WTC11 (cell line): Measurements from ENCODE around the gene RAD18. TPM values are rescaled to one million over a fixed set of nuclear protein-coding genes. Genes with fewer than 3 reads are reported as not detected.

Experiments
- ATAC-seq: fragments of 200-7000 bp; cut with Tn5 transposase; 2 replicates; pipeline ENCODE4 v1.10.0; 2021; ENCODE audit warnings: mild to moderate bottlenecking, moderate library complexity
- CTCF ChIA-PET: fragments of 300-600 bp; sonication (Branson Sonifier 250); formaldehyde crosslinking; loops from one replicate; lab custom pipeline; 2021; ENCODE audit warnings: antibody characterized with exemption; lab: Charles Lee
- POLR2A ChIA-PET: fragments of 350-600 bp; sonication (Branson Sonifier 250); formaldehyde crosslinking; loops from one replicate; lab custom pipeline; 2021; ENCODE audit warnings: antibody characterized with exemption; lab: Charles Lee
- DNase-seq: peaks from one replicate; pipeline ENCODE4 v3.0.0; 2021; ENCODE audit warnings: low spot score
- H3K27ac Mint-ChIP-seq: 2 replicates; pipeline ENCODE4 v1.8.0; 2021; ENCODE audit warnings: mixed read lengths
- H3K27me3 Mint-ChIP-seq: 2 replicates; pipeline ENCODE4 v1.8.0; 2021; ENCODE audit warnings: low read depth, mild to moderate bottlenecking, moderate library complexity, mixed read lengths
- H3K36me3 Mint-ChIP-seq: 2 replicates; pipeline ENCODE4 v1.8.0; 2021; ENCODE audit warnings: mixed read lengths
- H3K4me1 Mint-ChIP-seq: 2 replicates; pipeline ENCODE4 v1.8.0; 2022; ENCODE audit warnings: mixed read lengths
- H3K4me3 Mint-ChIP-seq: 2 replicates; pipeline ENCODE4 v1.8.0; 2021; ENCODE audit warnings: mild to moderate bottlenecking, moderate library complexity, mixed read lengths
- H3K9me3 Mint-ChIP-seq: 2 replicates; pipeline ENCODE4 v1.8.0; 2021; ENCODE audit warnings: mixed read lengths
- CBFB ChIP-seq: sonication (generic); formaldehyde crosslinking; IDR thresholded peaks from 2 replicates; pipeline ENCODE4 v1.8.1; 2022; ENCODE audit warnings: mild to moderate bottlenecking, low read depth, missing genetic modification reagents
- CREM ChIP-seq: sonication (generic); formaldehyde crosslinking; IDR thresholded peaks from 2 replicates; pipeline ENCODE4 v1.8.1; 2022; ENCODE audit warnings: mild to moderate bottlenecking, missing genetic modification reagents, moderate library complexity
- FOXK1 ChIP-seq: sonication (generic); formaldehyde crosslinking; IDR thresholded peaks from 2 replicates; pipeline ENCODE4 v1.8.0; 2022; ENCODE audit warnings: mild to moderate bottlenecking, moderate library complexity, missing genetic modification reagents
- GRHL2 ChIP-seq: fragments of 250-450 bp; sonication (Bioruptor Pico); IDR thresholded peaks from 2 replicates; pipeline ENCODE4 v1.8.0; 2022; ENCODE audit warnings: mild to moderate bottlenecking, moderate library complexity; ENCODE audit not compliant: insufficient replicate concordance, severe bottlenecking
- GTF2I ChIP-seq: fragments of 250-450 bp; sonication (Bioruptor Pico); conservative IDR thresholded peaks from 2 replicates; pipeline ENCODE4 v1.4.0; 2021; ENCODE audit warnings: mild to moderate bottlenecking
- IRF2 ChIP-seq: sonication (generic); formaldehyde crosslinking; IDR thresholded peaks from 2 replicates; pipeline ENCODE4 v1.8.0; 2022; ENCODE audit warnings: low read depth, missing genetic modification reagents, borderline replicate concordance
- SMAD4 ChIP-seq: sonication (generic); formaldehyde crosslinking; IDR thresholded peaks from 2 replicates; pipeline ENCODE4 v1.8.0; 2022; ENCODE audit warnings: mild to moderate bottlenecking, missing genetic modification reagents
- SOX15 ChIP-seq: fragments of 250-450 bp; sonication (Bioruptor Pico); IDR thresholded peaks from 2 replicates; pipeline ENCODE4 v1.9.0; 2021; ENCODE audit warnings: mild to moderate bottlenecking
- ZBTB21 ChIP-seq: sonication (generic); formaldehyde crosslinking; IDR thresholded peaks from 2 replicates; pipeline ENCODE4 v1.8.1; 2023; ENCODE audit warnings: mild to moderate bottlenecking, missing genetic modification reagents, borderline replicate concordance
- ZNF219 ChIP-seq: sonication (generic); formaldehyde crosslinking; IDR thresholded peaks from 2 replicates; pipeline ENCODE4 v1.8.0; 2023; ENCODE audit warnings: missing genetic modification reagents, mild to moderate bottlenecking, borderline replicate concordance
- total RNA-seq: library from RNA; stranded (reverse); gene quantifications from 3 replicates; pipeline ENCODE4 v1.2.3, GENCODE V29; 2021
- TF ChIP-seq, protein P1 (sequence below): sonication (generic); formaldehyde crosslinking; IDR thresholded peaks from 2 replicates; pipeline ENCODE4 v1.8.1; 2023; ENCODE audit warnings: mild to moderate bottlenecking, missing genetic modification reagents, borderline replicate concordance
- TF ChIP-seq, protein P2 (sequence below): sonication (generic); formaldehyde crosslinking; IDR thresholded peaks from 2 replicates; pipeline ENCODE4 v1.8.0; 2022; ENCODE audit warnings: mild to moderate bottlenecking, missing genetic modification reagents
- TF ChIP-seq, protein P3 (sequence below): fragments of 250-450 bp; sonication (Bioruptor Pico); IDR thresholded peaks from 2 replicates; pipeline ENCODE4 v1.9.0; 2021; ENCODE audit warnings: mild to moderate bottlenecking
- TF ChIP-seq, protein P4 (sequence below): fragments of 250-450 bp; sonication (Bioruptor Pico); IDR thresholded peaks from 2 replicates; pipeline ENCODE4 v1.9.0; 2021; ENCODE audit warnings: moderate library complexity, mild to moderate bottlenecking, inconsistent platforms, borderline replicate concordance
- TF ChIP-seq, protein P5 (sequence below): sonication (generic); formaldehyde crosslinking; IDR thresholded peaks from 2 replicates; pipeline ENCODE4 v1.8.1; 2022; ENCODE audit warnings: low read depth, mild to moderate bottlenecking, moderate library complexity, missing genetic modification reagents, borderline replicate concordance
- TF ChIP-seq, protein P6 (sequence below): sonication (generic); formaldehyde crosslinking; IDR thresholded peaks from 2 replicates; pipeline ENCODE4 v1.8.1; 2023; ENCODE audit warnings: mild to moderate bottlenecking, missing genetic modification reagents, moderate library complexity
- TF ChIP-seq, protein P7 (sequence below): sonication (generic); formaldehyde crosslinking; IDR thresholded peaks from 2 replicates; pipeline ENCODE4 v1.8.1; 2022; ENCODE audit warnings: mild to moderate bottlenecking, missing genetic modification reagents, moderate library complexity, borderline replicate concordance

Gene RAD18
- total RNA-seq, 1 experiment from 2014 or later: 24.4 TPM

DNA sequence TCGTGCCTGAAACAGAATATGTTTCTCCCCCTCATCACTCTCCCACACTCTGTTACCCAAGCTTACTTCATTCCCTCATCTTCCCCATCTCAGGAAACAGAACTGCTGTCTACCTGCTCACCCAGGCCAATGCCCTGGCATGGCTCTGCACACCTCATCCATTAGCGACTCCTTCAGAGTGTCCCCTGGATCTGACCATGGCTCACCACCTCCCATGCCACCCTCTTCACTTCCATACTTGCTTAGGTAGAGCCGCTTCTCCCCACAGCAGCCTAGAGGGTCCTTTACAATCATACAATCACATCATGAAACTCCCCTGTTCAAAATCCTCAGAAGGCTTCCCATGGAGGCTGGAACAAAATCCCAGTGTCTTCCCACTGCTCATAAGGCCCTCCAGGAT is 33.9 kb upstream of the RAD18 start:
- no peak overlapping the region for H3K4me3 Mint-ChIP-seq
- TF ChIP-seq, protein P1, sequence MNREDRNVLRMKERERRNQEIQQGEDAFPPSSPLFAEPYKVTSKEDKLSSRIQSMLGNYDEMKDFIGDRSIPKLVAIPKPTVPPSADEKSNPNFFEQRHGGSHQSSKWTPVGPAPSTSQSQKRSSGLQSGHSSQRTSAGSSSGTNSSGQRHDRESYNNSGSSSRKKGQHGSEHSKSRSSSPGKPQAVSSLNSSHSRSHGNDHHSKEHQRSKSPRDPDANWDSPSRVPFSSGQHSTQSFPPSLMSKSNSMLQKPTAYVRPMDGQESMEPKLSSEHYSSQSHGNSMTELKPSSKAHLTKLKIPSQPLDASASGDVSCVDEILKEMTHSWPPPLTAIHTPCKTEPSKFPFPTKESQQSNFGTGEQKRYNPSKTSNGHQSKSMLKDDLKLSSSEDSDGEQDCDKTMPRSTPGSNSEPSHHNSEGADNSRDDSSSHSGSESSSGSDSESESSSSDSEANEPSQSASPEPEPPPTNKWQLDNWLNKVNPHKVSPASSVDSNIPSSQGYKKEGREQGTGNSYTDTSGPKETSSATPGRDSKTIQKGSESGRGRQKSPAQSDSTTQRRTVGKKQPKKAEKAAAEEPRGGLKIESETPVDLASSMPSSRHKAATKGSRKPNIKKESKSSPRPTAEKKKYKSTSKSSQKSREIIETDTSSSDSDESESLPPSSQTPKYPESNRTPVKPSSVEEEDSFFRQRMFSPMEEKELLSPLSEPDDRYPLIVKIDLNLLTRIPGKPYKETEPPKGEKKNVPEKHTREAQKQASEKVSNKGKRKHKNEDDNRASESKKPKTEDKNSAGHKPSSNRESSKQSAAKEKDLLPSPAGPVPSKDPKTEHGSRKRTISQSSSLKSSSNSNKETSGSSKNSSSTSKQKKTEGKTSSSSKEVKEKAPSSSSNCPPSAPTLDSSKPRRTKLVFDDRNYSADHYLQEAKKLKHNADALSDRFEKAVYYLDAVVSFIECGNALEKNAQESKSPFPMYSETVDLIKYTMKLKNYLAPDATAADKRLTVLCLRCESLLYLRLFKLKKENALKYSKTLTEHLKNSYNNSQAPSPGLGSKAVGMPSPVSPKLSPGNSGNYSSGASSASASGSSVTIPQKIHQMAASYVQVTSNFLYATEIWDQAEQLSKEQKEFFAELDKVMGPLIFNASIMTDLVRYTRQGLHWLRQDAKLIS (CRISPR knock-in tag): no peak
- TF ChIP-seq GRHL2: no peak
- TF ChIP-seq FOXK1 (CRISPR knock-in tag): no peak
- TF ChIP-seq, protein P2, sequence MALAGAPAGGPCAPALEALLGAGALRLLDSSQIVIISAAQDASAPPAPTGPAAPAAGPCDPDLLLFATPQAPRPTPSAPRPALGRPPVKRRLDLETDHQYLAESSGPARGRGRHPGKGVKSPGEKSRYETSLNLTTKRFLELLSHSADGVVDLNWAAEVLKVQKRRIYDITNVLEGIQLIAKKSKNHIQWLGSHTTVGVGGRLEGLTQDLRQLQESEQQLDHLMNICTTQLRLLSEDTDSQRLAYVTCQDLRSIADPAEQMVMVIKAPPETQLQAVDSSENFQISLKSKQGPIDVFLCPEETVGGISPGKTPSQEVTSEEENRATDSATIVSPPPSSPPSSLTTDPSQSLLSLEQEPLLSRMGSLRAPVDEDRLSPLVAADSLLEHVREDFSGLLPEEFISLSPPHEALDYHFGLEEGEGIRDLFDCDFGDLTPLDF (CRISPR knock-in tag): no peak
- TF ChIP-seq CREM (CRISPR knock-in tag): no peak
- no peak for TF ChIP-seq IRF2
- TF ChIP-seq GTF2I (CRISPR knock-in tag): no peak
- TF ChIP-seq CBFB: no peak
- TF ChIP-seq SOX15 (CRISPR knock-in tag): no peak
- no peak for TF ChIP-seq SMAD4
- TF ChIP-seq, protein P3, sequence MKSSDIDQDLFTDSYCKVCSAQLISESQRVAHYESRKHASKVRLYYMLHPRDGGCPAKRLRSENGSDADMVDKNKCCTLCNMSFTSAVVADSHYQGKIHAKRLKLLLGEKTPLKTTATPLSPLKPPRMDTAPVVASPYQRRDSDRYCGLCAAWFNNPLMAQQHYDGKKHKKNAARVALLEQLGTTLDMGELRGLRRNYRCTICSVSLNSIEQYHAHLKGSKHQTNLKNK (CRISPR knock-in tag): no peak
- TF ChIP-seq, protein P4, sequence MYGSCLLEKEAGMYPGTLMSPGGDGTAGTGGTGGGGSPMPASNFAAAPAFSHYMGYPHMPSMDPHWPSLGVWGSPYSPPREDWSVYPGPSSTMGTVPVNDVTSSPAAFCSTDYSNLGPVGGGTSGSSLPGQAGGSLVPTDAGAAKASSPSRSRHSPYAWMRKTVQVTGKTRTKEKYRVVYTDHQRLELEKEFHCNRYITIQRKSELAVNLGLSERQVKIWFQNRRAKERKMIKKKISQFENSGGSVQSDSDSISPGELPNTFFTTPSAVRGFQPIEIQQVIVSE (CRISPR knock-in tag): no peak
- no peak for TF ChIP-seq ZNF219 (CRISPR knock-in tag)
- TF ChIP-seq ZBTB21 (CRISPR knock-in tag): no peak
- TF ChIP-seq, protein P5, sequence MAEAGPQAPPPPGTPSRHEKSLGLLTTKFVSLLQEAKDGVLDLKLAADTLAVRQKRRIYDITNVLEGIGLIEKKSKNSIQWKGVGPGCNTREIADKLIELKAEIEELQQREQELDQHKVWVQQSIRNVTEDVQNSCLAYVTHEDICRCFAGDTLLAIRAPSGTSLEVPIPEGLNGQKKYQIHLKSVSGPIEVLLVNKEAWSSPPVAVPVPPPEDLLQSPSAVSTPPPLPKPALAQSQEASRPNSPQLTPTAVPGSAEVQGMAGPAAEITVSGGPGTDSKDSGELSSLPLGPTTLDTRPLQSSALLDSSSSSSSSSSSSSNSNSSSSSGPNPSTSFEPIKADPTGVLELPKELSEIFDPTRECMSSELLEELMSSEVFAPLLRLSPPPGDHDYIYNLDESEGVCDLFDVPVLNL (CRISPR knock-in tag): no peak
- TF ChIP-seq, protein P6, sequence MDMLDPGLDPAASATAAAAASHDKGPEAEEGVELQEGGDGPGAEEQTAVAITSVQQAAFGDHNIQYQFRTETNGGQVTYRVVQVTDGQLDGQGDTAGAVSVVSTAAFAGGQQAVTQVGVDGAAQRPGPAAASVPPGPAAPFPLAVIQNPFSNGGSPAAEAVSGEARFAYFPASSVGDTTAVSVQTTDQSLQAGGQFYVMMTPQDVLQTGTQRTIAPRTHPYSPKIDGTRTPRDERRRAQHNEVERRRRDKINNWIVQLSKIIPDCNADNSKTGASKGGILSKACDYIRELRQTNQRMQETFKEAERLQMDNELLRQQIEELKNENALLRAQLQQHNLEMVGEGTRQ (CRISPR knock-in tag): no peak
- TF ChIP-seq, protein P7, sequence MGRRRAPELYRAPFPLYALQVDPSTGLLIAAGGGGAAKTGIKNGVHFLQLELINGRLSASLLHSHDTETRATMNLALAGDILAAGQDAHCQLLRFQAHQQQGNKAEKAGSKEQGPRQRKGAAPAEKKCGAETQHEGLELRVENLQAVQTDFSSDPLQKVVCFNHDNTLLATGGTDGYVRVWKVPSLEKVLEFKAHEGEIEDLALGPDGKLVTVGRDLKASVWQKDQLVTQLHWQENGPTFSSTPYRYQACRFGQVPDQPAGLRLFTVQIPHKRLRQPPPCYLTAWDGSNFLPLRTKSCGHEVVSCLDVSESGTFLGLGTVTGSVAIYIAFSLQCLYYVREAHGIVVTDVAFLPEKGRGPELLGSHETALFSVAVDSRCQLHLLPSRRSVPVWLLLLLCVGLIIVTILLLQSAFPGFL (CRISPR knock-in tag): no peak
- H3K4me1 Mint-ChIP-seq: peaks cover 10% of the 10 kb centered on the region
- H3K36me3 Mint-ChIP-seq: no peaks in the 10 kb centered on the region
- no peak overlapping the region for H3K27ac Mint-ChIP-seq
- POLR2A ChIA-PET: no interaction called here
- CTCF ChIA-PET: interaction anchor here (0.8 to 6.7 kb wide), 9 partner anchors 10 to 305 kb away, joined by 3 to 64 read pairs (median 5); partner anchors contain the start of gene SRGAP3
- DNase-seq (no peak), ATAC-seq (peak; percentile 9; the same call in 1 of the 2 replicates)
- no peaks in the 10 kb centered on the region for H3K9me3 Mint-ChIP-seq
- H3K27me3 Mint-ChIP-seq: no peaks in the 10 kb centered on the region
